SU-DHL-6 (cell line): Measurements from ENCODE around the gene MBTPS2.

ENCODE experiments used
- H2AFZ ChIP-seq: fragments of 200-600 bp; sonication (generic); 2 replicates; pipeline ENCODE4 v1.6.1; 2014; ENCODE audit warnings: low read depth, mild to moderate bottlenecking, moderate library complexity, mixed read lengths, antibody characterized with exemption, low read length; ENCODE audit not compliant: severe bottlenecking
- H3F3A ChIP-seq: fragments of 200-600 bp; shearing (Covaris generic); 2 replicates; pipeline ENCODE4 v1.6.0; 2016; ENCODE audit warnings: antibody characterized with exemption, mild to moderate bottlenecking; ENCODE audit not compliant: insufficient read depth
- H3K27ac ChIP-seq: fragments of 200-600 bp; sonication (generic); 2 replicates; pipeline ENCODE4 v1.5.1; 2016; ENCODE audit warnings: low read depth, mild to moderate bottlenecking, low read length, moderate library complexity, mixed read lengths
- H3K27me3 ChIP-seq: fragments of 200-600 bp; sonication (generic), shearing (Covaris generic); 2 replicates; pipeline ENCODE4 v1.6.0; 2014; ENCODE audit warnings: mild to moderate bottlenecking, low read length
- H3K36me3 ChIP-seq: fragments of 200-600 bp; sonication (generic); 2 replicates; pipeline ENCODE4 v1.6.1; 2014; ENCODE audit warnings: mild to moderate bottlenecking, low read length, mixed read lengths
- H3K4me2 ChIP-seq: fragments of 300-600, 200-600 bp; shearing (Covaris generic), sonication (generic); 2 replicates; pipeline ENCODE4 v1.6.0; 2014; ENCODE audit warnings: low read length, low read depth, mild to moderate bottlenecking; ENCODE audit not compliant: poor library complexity, severe bottlenecking
- H3K4me3 ChIP-seq: fragments of 200-600 bp; sonication (generic); 2 replicates; pipeline ENCODE4 v1.5.1; 2014; ENCODE audit warnings: antibody characterized with exemption, low read length, mild to moderate bottlenecking, mixed read lengths; ENCODE audit not compliant: insufficient read depth, poor library complexity, severe bottlenecking
- H3K79me2 ChIP-seq: fragments of 200-600 bp; sonication (generic); 2 replicates; pipeline ENCODE4 v1.6.1; 2014; ENCODE audit warnings: mild to moderate bottlenecking, low read length, moderate library complexity; ENCODE audit not compliant: insufficient read depth
- H3K9ac ChIP-seq: fragments of 200-600 bp; sonication (generic); 2 replicates; pipeline ENCODE4 v1.7.0; 2014; ENCODE audit warnings: mild to moderate bottlenecking, low read length
- H3K9me2 ChIP-seq: fragments of 200-600 bp; sonication (generic); replicated peaks from 2 replicates; pipeline ENCODE4 v1.6.1; 2014; ENCODE audit warnings: low read length; ENCODE audit not compliant: insufficient read depth
- H3K9me3 ChIP-seq: fragments of 200-600 bp; sonication (generic); 2 replicates; pipeline ENCODE4 v1.6.1; 2014; ENCODE audit warnings: low read length, mixed read lengths; ENCODE audit not compliant: insufficient read depth
- H4K20me1 ChIP-seq: fragments of 200-600 bp; sonication (generic); 2 replicates; pipeline ENCODE4 v1.6.1; 2014; ENCODE audit warnings: low read depth, mild to moderate bottlenecking, antibody characterized with exemption, low read length, moderate library complexity, mixed read lengths
- CTCF ChIP-seq: fragments of 200-600 bp; sonication (generic); IDR thresholded peaks from one replicate; pipeline ENCODE4 v1.5.1; 2017; ENCODE audit warnings: antibody characterized with exemption, mild to moderate bottlenecking, low read length, moderate library complexity; ENCODE audit not compliant: insufficient read depth, poor library complexity, severe bottlenecking
- EZH2phosphoT487 ChIP-seq: fragments of 200-600 bp; sonication (generic), shearing (Covaris generic); conservative IDR thresholded peaks from 2 replicates; pipeline ENCODE4 v1.6.1; 2018; ENCODE audit warnings: mild to moderate bottlenecking, antibody characterized with exemption, low read length, moderate library complexity, mixed read lengths

The MBTPS2 gene

GRCh38 chrX:21800344-21800770 is 39.1 kb upstream of the MBTPS2 start:
- H3K4me2 ChIP-seq = no peak overlapping the region
- H3K27ac ChIP-seq = no peak overlapping the region
- H3K9me2 ChIP-seq = no peaks in the 10 kb centered on the region
- no peaks in the 10 kb centered on the region for H3K9me3 ChIP-seq
- H2AFZ ChIP-seq = no peak overlapping the region
- no peak overlapping the region for H3K9ac ChIP-seq
- no peaks in the 10 kb centered on the region for H3F3A ChIP-seq
- H3K79me2 ChIP-seq = no peaks in the 10 kb centered on the region
- H4K20me1 ChIP-seq = no peaks in the 10 kb centered on the region
- no peak overlapping the region for H3K4me3 ChIP-seq
- TF ChIP-seq EZH2phosphoT487 = no peak
- TF ChIP-seq CTCF = no peak
- no peaks in the 10 kb centered on the region for H3K36me3 ChIP-seq
- H3K27me3 ChIP-seq = no peaks in the 10 kb centered on the region

GRCh38 chrX:21802054-21802670 is 37.3 kb upstream of the MBTPS2 start:
- no peak overlapping the region for H3K4me3 ChIP-seq
- no peak overlapping the region for H3K9ac ChIP-seq
- H3K9me3 ChIP-seq = no peaks in the 10 kb centered on the region
- no peak overlapping the region for H3K27ac ChIP-seq
- H3K36me3 ChIP-seq = no peaks in the 10 kb centered on the region
- no peaks in the 10 kb centered on the region for H3K79me2 ChIP-seq
- no peak overlapping the region for H3K4me2 ChIP-seq
- TF ChIP-seq EZH2phosphoT487 (no peak), CTCF (no peak)
- H3F3A ChIP-seq = no peaks in the 10 kb centered on the region
- H4K20me1 ChIP-seq = no peaks in the 10 kb centered on the region
- H3K27me3 ChIP-seq = no peaks in the 10 kb centered on the region
- H3K9me2 ChIP-seq = no peaks in the 10 kb centered on the region
- H2AFZ ChIP-seq = no peak overlapping the region

GRCh38 chrX:21802839-21803238 is 36.6 kb upstream of the MBTPS2 start:
- Histone ChIP-seq H3K9me3 (no peaks in the 10 kb centered on the region), H4K20me1 (no peaks in the 10 kb centered on the region)
- TF ChIP-seq EZH2phosphoT487 (no peak), CTCF (no peak)

More at GRCh38 chrX:21802839-21803238, 36.6 kb upstream of the MBTPS2 start:
- Histone ChIP-seq H3F3A (no peaks in the 10 kb centered on the region), H3K4me2 (no peak overlapping the region), H3K27ac (no peak overlapping the region), H3K27me3 (no peaks in the 10 kb centered on the region), H3K79me2 (no peaks in the 10 kb centered on the region), H3K36me3 (no peaks in the 10 kb centered on the region), H3K9me2 (no peaks in the 10 kb centered on the region), H3K4me3 (no peak overlapping the region), H2AFZ (no peak overlapping the region), H3K9ac (no peak overlapping the region)
